ENCODE results near the gene POLDIP2.

The POLDIP2 gene

GRCh38 chr17:28370744-28371103, 13.4 kb upstream of the POLDIP2 start:
- no peak overlapping the region for H2BK5ac ChIP-seq (ENCODE audit: low read depth, low read length, poor library complexity)

DNA sequence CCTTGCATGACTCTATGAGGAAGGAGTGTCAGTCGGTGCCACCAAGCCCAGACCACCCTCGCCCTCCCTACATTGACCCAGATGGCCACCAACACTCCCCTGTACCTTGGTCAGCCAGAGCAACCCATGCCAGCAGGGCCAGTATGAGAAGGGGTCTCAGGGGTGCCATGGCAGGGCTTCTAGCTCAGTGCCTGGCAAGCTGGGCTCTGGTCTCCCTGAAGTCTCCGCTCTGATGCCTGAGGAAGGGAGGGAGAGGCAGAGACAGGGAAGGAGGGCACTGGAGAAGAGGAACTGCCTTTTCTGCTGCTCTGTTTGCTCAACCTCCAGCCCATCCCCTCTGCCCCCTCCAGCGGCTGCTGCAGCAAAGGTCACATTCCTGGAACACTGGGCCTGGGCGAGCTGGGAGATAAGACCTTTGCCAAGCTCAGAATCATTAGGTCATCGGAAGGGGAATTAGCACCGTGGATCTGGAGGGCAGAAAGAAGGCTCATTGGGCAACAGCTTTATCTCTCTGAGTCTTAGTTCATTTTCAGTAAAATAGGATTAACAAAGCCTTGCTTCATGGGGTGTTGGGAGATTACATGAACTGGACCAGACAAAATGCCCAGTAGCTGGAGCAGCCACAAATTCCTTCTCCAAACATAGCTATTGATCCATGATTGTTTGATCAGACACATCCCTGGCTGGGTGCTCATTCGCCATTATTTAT, 12.9 kb upstream of the POLDIP2 start, which contains the start of gene VTN:
VTN (minus strand) TSS at position 273 of the 709 bp plus-strand sequence; CDS start at position 169, 104 bp downstream.
- Histone ChIP-seq H4K12ac (ENCODE audit: low read depth, low read length) (no peak within 1 kb of the TSS), H3K23ac (ENCODE audit: low read length) (no peak within 1 kb of the TSS), H3K4ac (ENCODE audit: low read depth, low read length) (no peak within 1 kb of the TSS), H2BK5ac (ENCODE audit: low read depth, low read length, poor library complexity) (no peak within 1 kb of the TSS), H2BK120ac (ENCODE audit: insufficient read depth, low read length, poor library complexity) (no peak within 1 kb of the TSS), H4K8ac (ENCODE audit: low read depth, low read length) (peak within 1 kb of the TSS; percentile 4), H3K4me3 (ENCODE audit: low read depth, low read length) (no peak within 1 kb of the TSS), H3K18ac (ENCODE audit: low read length) (no peak within 1 kb of the TSS), H3K27me3 (ENCODE audit: insufficient read depth, low read length) (peaks cover 21% of the 10 kb centered on the region), H3K9ac (ENCODE audit: low read length) (no peak within 1 kb of the TSS), H3K4me2 (ENCODE audit: low read length) (peak within 1 kb of the TSS; percentile 63), H2AFZ (ENCODE audit: insufficient read depth, low read length, poor library complexity) (no peak within 1 kb of the TSS), H3K27ac (ENCODE audit: low read depth, low read length) (no peak within 1 kb of the TSS), H2BK12ac (ENCODE audit: low read length) (peak within 1 kb of the TSS; percentile 47), H3K14ac (ENCODE audit: low read length) (no peak within 1 kb of the TSS), H3K79me2 (ENCODE audit: control insufficient read depth, insufficient read depth, low read length, poor library complexity) (no peaks in the 10 kb centered on the region), H3K4me1 (ENCODE audit: control insufficient read depth in 1 of 2, insufficient read depth in 2 of 2, low read length in 2 of 2) (peaks cover 16 to 22% of the 10 kb centered on the region in 2 experiments), H4K91ac (ENCODE audit: low read depth, low read length) (peak within 1 kb of the TSS; percentile 54), H3K36me3 (ENCODE audit: control insufficient read depth in 1 of 2, insufficient read depth in 2 of 2, low read length in 2 of 2) (peaks cover 0 to 2% of the 10 kb centered on the region in 2 experiments), H3K79me1 (ENCODE audit: low read length) (no peaks in the 10 kb centered on the region), H3K9me3 (ENCODE audit: insufficient read depth, low read depth, low read length) (no peaks in the 10 kb centered on the region), H2AK5ac (ENCODE audit: low read length) (no peak within 1 kb of the TSS)
- DNase-seq: peak; percentile 27 to 64
- no CpG with 5 or more reads among the region's 8 CpGs for WGBS (ENCODE audit: extremely low coverage, insufficient coverage, insufficient read length)

More at GRCh38 chr17:28370744-28371103, 13.4 kb upstream of the POLDIP2 start:
- H2BK120ac ChIP-seq (ENCODE audit: insufficient read depth, low read length, poor library complexity): no peak overlapping the region
- no peak overlapping the region for H2BK12ac ChIP-seq (ENCODE audit: low read length)
- H3K18ac ChIP-seq (ENCODE audit: low read length): no peak overlapping the region
- H3K79me1 ChIP-seq (ENCODE audit: low read length): no peaks in the 10 kb centered on the region
- H3K23ac ChIP-seq (ENCODE audit: low read length): no peak overlapping the region
- H3K9ac ChIP-seq (ENCODE audit: low read length): no peak overlapping the region
- no peaks in the 10 kb centered on the region for H3K79me2 ChIP-seq (ENCODE audit: control insufficient read depth, insufficient read depth, low read length, poor library complexity)
- no CpG with 5 or more reads among the region's 1 CpG for WGBS (ENCODE audit: extremely low coverage, insufficient coverage, insufficient read length)
- peaks cover 16 to 22% of the 10 kb centered on the region in 2 experiments for H3K4me1 ChIP-seq (ENCODE audit: control insufficient read depth in 1 of 2, insufficient read depth in 2 of 2, low read length in 2 of 2)
- no peak overlapping the region for H4K8ac ChIP-seq (ENCODE audit: low read depth, low read length)
- H2AK5ac ChIP-seq (ENCODE audit: low read length): no peak overlapping the region
- DNase-seq: no peak
- no peak overlapping the region for H3K4ac ChIP-seq (ENCODE audit: low read depth, low read length)
- H3K4me3 ChIP-seq (ENCODE audit: low read depth, low read length): no peak overlapping the region
- H3K27ac ChIP-seq (ENCODE audit: low read depth, low read length): no peak overlapping the region
- H3K27me3 ChIP-seq (ENCODE audit: insufficient read depth, low read length): peaks cover 21% of the 10 kb centered on the region
- peaks cover 0 to 2% of the 10 kb centered on the region in 2 experiments for H3K36me3 ChIP-seq (ENCODE audit: control insufficient read depth in 1 of 2, insufficient read depth in 2 of 2, low read length in 2 of 2)
- H4K12ac ChIP-seq (ENCODE audit: low read depth, low read length): no peak overlapping the region
- no peak overlapping the region for H2AFZ ChIP-seq (ENCODE audit: insufficient read depth, low read length, poor library complexity)
- peak overlapping the region; percentile 63 for H3K4me2 ChIP-seq (ENCODE audit: low read length)
- H3K9me3 ChIP-seq (ENCODE audit: insufficient read depth, low read depth, low read length): no peaks in the 10 kb centered on the region
- H4K91ac ChIP-seq (ENCODE audit: low read depth, low read length): no peak overlapping the region
- H3K14ac ChIP-seq (ENCODE audit: low read length): no peak overlapping the region

GRCh38 chr17:28369684-28370034, 12.3 kb upstream of the POLDIP2 start:
- WGBS (ENCODE audit: extremely low coverage, insufficient coverage, insufficient read length): no CpG with 5 or more reads among the region's 10 CpGs
- no peak overlapping the region for H2AFZ ChIP-seq (ENCODE audit: insufficient read depth, low read length, poor library complexity)
- peaks cover 0 to 5% of the 10 kb centered on the region in 2 experiments for H3K36me3 ChIP-seq (ENCODE audit: control insufficient read depth in 1 of 2, insufficient read depth in 2 of 2, low read length in 2 of 2)
- peaks cover 21% of the 10 kb centered on the region for H3K27me3 ChIP-seq (ENCODE audit: insufficient read depth, low read length)
- H3K9ac ChIP-seq (ENCODE audit: low read length): no peak overlapping the region
- no peak overlapping the region for H2AK5ac ChIP-seq (ENCODE audit: low read length)
- no peak overlapping the region for H3K27ac ChIP-seq (ENCODE audit: low read depth, low read length)
- peaks cover 16 to 22% of the 10 kb centered on the region in 2 experiments for H3K4me1 ChIP-seq (ENCODE audit: control insufficient read depth in 1 of 2, insufficient read depth in 2 of 2, low read length in 2 of 2)
- H2BK5ac ChIP-seq (ENCODE audit: low read depth, low read length, poor library complexity): no peak overlapping the region
- no peak overlapping the region for H4K8ac ChIP-seq (ENCODE audit: low read depth, low read length)
- H3K79me2 ChIP-seq (ENCODE audit: control insufficient read depth, insufficient read depth, low read length, poor library complexity): no peaks in the 10 kb centered on the region
- no peak overlapping the region for H3K14ac ChIP-seq (ENCODE audit: low read length)
- no peak overlapping the region for H3K23ac ChIP-seq (ENCODE audit: low read length)
- no peak overlapping the region for H2BK12ac ChIP-seq (ENCODE audit: low read length)
- no peak overlapping the region for H2BK120ac ChIP-seq (ENCODE audit: insufficient read depth, low read length, poor library complexity)
- H3K9me3 ChIP-seq (ENCODE audit: insufficient read depth, low read depth, low read length): no peaks in the 10 kb centered on the region
- no peak for DNase-seq
- H3K4me2 ChIP-seq (ENCODE audit: low read length): no peak overlapping the region
- no peak overlapping the region for H3K4ac ChIP-seq (ENCODE audit: low read depth, low read length)
- no peaks in the 10 kb centered on the region for H3K79me1 ChIP-seq (ENCODE audit: low read length)
- no peak overlapping the region for H3K18ac ChIP-seq (ENCODE audit: low read length)
- H4K12ac ChIP-seq (ENCODE audit: low read depth, low read length): no peak overlapping the region
- peak overlapping the region; percentile 54 for H4K91ac ChIP-seq (ENCODE audit: low read depth, low read length)
- H3K4me3 ChIP-seq (ENCODE audit: low read depth, low read length): no peak overlapping the region

DNA sequence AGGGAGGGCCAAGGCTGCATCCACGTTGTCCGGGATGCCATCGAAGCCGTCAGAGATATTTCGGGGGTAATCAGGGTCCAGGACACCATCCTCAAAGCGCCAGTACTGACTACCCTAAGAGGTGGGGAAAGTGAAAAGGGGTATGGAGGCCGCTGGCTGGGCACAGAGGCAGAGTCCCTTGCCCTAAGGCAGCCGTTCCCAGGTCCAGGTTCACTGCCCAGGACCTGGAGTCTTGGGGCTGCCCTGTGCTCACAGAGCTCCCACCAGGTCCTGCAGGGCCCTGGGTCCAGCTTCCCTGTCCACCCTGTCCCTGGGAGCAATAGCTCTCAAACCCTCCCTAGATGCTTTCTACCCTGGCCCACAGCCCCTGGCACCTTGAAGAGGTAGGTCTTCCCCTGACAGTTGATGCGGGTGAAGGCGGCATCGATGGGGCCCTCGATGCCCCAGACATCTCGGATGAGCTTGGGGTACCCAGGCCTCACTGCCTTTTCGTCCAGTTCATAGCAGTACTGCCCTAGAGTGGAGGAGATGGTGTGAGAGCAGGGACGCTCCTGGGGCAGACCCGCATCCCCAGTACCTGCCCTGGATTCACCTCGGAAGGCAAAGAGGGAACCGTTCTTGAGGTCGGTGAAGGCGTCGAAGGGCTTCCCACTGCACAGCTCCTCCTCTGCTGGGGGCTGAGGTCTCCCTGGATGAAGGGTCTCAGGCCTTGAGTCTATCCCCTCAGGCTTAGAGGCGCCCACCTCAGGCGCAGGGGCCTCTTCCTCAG, 11.8 kb upstream of the POLDIP2 start:
- no peak overlapping the region for H4K12ac ChIP-seq (ENCODE audit: low read depth, low read length)
- H3K36me3 ChIP-seq (ENCODE audit: control insufficient read depth in 1 of 2, insufficient read depth in 2 of 2, low read length in 2 of 2): peaks cover 2 to 10% of the 10 kb centered on the region in 2 experiments
- peaks cover 21% of the 10 kb centered on the region for H3K27me3 ChIP-seq (ENCODE audit: insufficient read depth, low read length)
- H3K79me2 ChIP-seq (ENCODE audit: control insufficient read depth, insufficient read depth, low read length, poor library complexity): no peaks in the 10 kb centered on the region
- WGBS (ENCODE audit: extremely low coverage, insufficient coverage, insufficient read length): no CpG with 5 or more reads among the region's 23 CpGs
- no peak overlapping the region for H2BK5ac ChIP-seq (ENCODE audit: low read depth, low read length, poor library complexity)
- no peaks in the 10 kb centered on the region for H3K79me1 ChIP-seq (ENCODE audit: low read length)
- H4K91ac ChIP-seq (ENCODE audit: low read depth, low read length): no peak overlapping the region
- no peak overlapping the region for H4K8ac ChIP-seq (ENCODE audit: low read depth, low read length)
- no peak overlapping the region for H2BK120ac ChIP-seq (ENCODE audit: insufficient read depth, low read length, poor library complexity)
- no peaks in the 10 kb centered on the region for H3K9me3 ChIP-seq (ENCODE audit: insufficient read depth, low read depth, low read length)
- H3K4ac ChIP-seq (ENCODE audit: low read depth, low read length): no peak overlapping the region
- H3K4me3 ChIP-seq (ENCODE audit: low read depth, low read length): no peak overlapping the region
- no peak overlapping the region for H2AK5ac ChIP-seq (ENCODE audit: low read length)
- H3K27ac ChIP-seq (ENCODE audit: low read depth, low read length): no peak overlapping the region
- no peak for DNase-seq
- H3K23ac ChIP-seq (ENCODE audit: low read length): no peak overlapping the region
- no peak overlapping the region for H3K9ac ChIP-seq (ENCODE audit: low read length)
- peaks cover 16 to 22% of the 10 kb centered on the region in 2 experiments for H3K4me1 ChIP-seq (ENCODE audit: control insufficient read depth in 1 of 2, insufficient read depth in 2 of 2, low read length in 2 of 2)
- no peak overlapping the region for H2BK12ac ChIP-seq (ENCODE audit: low read length)
- H3K18ac ChIP-seq (ENCODE audit: low read length): no peak overlapping the region
- H3K4me2 ChIP-seq (ENCODE audit: low read length): no peak overlapping the region
- no peak overlapping the region for H3K14ac ChIP-seq (ENCODE audit: low read length)
- no peak overlapping the region for H2AFZ ChIP-seq (ENCODE audit: insufficient read depth, low read length, poor library complexity)

All from trophoblast cell (in vitro differentiated cells and primary cell).